ENCODE data around the gene PGP.

The PGP gene

DNA sequence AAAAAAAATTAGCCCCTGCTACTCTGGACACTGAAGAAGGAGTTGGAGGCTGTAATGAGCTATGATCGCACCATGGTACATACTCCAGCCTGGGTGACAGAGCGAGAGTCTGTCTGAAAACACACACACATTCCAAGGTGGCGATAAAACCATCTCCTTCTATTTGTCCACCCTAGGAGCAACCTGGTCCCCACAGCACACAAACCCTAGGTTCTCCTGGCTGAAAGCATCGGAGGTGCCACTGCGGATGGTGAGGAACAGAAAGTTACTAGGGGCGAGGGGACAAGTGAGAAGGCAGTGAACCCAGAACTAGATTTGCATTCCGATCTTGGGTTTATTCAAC lies 38.1 kb upstream of the PGP start:
- TF ChIP-seq CTCF (IDR thresholded peaks at IDR 0.05; ENCODE audit: insufficient read depth, low read length, poor library complexity, severe bottlenecking), result no peak
- TF ChIP-seq EZH2phosphoT487 (conservative IDR thresholded peaks at IDR 0.05; ENCODE audit: low read length), result no peak
- no peak overlapping the region for H3K4me3 ChIP-seq (ENCODE audit: insufficient read depth, low read length, poor library complexity, severe bottlenecking)
- no peaks in the 10 kb centered on the region for H3K9me2 ChIP-seq (replicated peaks; ENCODE audit: insufficient read depth, low read length)
- no peak overlapping the region for H3K9ac ChIP-seq (ENCODE audit: low read length)
- no peak overlapping the region for H2AFZ ChIP-seq (ENCODE audit: low read depth, low read length, severe bottlenecking)
- H3K9me3 ChIP-seq (ENCODE audit: insufficient read depth, low read length), result no peaks in the 10 kb centered on the region
- H4K20me1 ChIP-seq (ENCODE audit: low read depth, low read length), result 0 out of 2 replicates have a peak, but pooled peaks cover 4% of the 10 kb centered on the region
- peaks cover 34% of the 10 kb centered on the region for H3F3A ChIP-seq (ENCODE audit: insufficient read depth)
- H3K27ac ChIP-seq (ENCODE audit: low read depth, low read length), result peak overlapping the region; percentile 40; the same call in 1 of the 2 replicates
- H3K36me3 ChIP-seq (ENCODE audit: low read length), result peaks cover 18% of the 10 kb centered on the region
- no peak overlapping the region for H3K4me2 ChIP-seq (ENCODE audit: low read depth, low read length, poor library complexity, severe bottlenecking)
- H3K79me2 ChIP-seq (ENCODE audit: insufficient read depth, low read length), result peaks cover 28% of the 10 kb centered on the region
- no peaks in the 10 kb centered on the region for H3K27me3 ChIP-seq (ENCODE audit: low read length)

DNA sequence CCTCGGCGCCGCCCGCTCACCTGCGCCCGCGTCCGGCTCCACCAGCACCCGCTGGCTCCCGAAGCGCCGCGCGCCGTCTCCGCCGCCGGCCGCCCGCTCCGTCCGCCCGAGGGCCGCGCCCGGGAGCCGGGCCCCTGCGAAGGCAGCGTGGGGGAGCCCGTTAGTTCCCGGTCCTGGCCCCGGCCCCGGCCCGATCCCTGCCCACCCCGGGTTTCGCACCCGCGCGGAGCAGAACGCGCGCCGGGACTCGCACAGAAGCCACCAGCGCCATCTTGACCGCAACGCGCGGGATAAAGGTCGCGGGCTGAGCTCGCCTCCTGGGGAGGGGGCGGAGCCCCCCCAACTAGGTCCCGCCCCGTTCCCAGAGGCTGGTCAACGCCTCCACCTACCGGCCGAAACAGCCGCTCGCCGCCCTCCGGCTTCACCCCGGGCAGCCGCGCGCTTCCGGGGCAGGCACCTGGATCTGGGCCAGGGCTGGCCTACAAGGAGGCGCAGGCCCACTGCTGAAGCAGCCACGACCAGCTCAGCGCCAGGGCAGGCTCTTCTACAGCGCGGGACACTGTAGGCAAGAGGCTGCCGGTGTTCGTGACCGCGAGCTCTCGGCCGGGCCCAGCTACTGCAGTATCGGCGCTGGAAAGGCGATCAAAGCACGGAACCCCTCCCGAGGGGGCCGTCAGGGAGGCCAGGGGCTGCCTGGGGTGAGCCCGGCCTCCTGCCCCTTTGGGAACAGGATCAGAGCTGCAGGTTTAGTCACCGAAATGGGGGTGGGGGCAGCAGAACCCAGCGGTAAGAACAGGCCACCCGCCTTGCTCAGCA lies 36.9 kb upstream of the PGP start, which contains the start of gene ECI1:
Gene ECI1, minus strand, starts transcription at position 292 of the 816 bp plus-strand sequence. Its CDS starts 21 bp downstream, at position 271.
- Histone ChIP-seq H3K27me3 (ENCODE audit: low read length) (no peaks in the 10 kb centered on the region), H3F3A (ENCODE audit: insufficient read depth) (peaks cover 34% of the 10 kb centered on the region), H3K4me3 (ENCODE audit: insufficient read depth, low read length, poor library complexity, severe bottlenecking) (peak within 1 kb of the TSS; percentile 78), H4K20me1 (ENCODE audit: low read depth, low read length) (no peaks in the 10 kb centered on the region), H3K9me2 (replicated peaks; ENCODE audit: insufficient read depth, low read length) (no peaks in the 10 kb centered on the region), H2AFZ (ENCODE audit: low read depth, low read length, severe bottlenecking) (no peak within 1 kb of the TSS), H3K36me3 (ENCODE audit: low read length) (peaks cover 7% of the 10 kb centered on the region; the same call in 1 of the 2 replicates), H3K4me2 (ENCODE audit: low read depth, low read length, poor library complexity, severe bottlenecking) (peak within 1 kb of the TSS; percentile 93), H3K9me3 (ENCODE audit: insufficient read depth, low read length) (no peaks in the 10 kb centered on the region), H3K9ac (ENCODE audit: low read length) (peak within 1 kb of the TSS; percentile 78), H3K79me2 (ENCODE audit: insufficient read depth, low read length) (peaks cover 20% of the 10 kb centered on the region), H3K27ac (ENCODE audit: low read depth, low read length) (peak within 1 kb of the TSS; percentile 82)
- no peak for TF ChIP-seq CTCF (IDR thresholded peaks at IDR 0.05; ENCODE audit: insufficient read depth, low read length, poor library complexity, severe bottlenecking)
- no peak for TF ChIP-seq EZH2phosphoT487 (conservative IDR thresholded peaks at IDR 0.05; ENCODE audit: low read length)

- peak overlapping the region; percentile 78 for H3K4me3 ChIP-seq (ENCODE audit: insufficient read depth, low read length, poor library complexity, severe bottlenecking)
- H3K27ac ChIP-seq (ENCODE audit: low read depth, low read length), result peak overlapping the region; percentile 82
- peaks cover 18% of the 10 kb centered on the region; the same call in 1 of the 2 replicates for H3K79me2 ChIP-seq (ENCODE audit: insufficient read depth, low read length)
- H3K9me2 ChIP-seq (replicated peaks; ENCODE audit: insufficient read depth, low read length), result no peaks in the 10 kb centered on the region
- H3F3A ChIP-seq (ENCODE audit: insufficient read depth), result peaks cover 34% of the 10 kb centered on the region
- TF ChIP-seq CTCF (IDR thresholded peaks at IDR 0.05; ENCODE audit: insufficient read depth, low read length, poor library complexity, severe bottlenecking) (no peak), EZH2phosphoT487 (conservative IDR thresholded peaks at IDR 0.05; ENCODE audit: low read length) (no peak)
- 0 out of 2 replicates have a peak, but pooled peaks cover 5% of the 10 kb centered on the region for H3K36me3 ChIP-seq (ENCODE audit: low read length)
- H3K27me3 ChIP-seq (ENCODE audit: low read length), result no peaks in the 10 kb centered on the region
- no peaks in the 10 kb centered on the region for H3K9me3 ChIP-seq (ENCODE audit: insufficient read depth, low read length)
- H2AFZ ChIP-seq (ENCODE audit: low read depth, low read length, severe bottlenecking), result no peak overlapping the region
- H3K4me2 ChIP-seq (ENCODE audit: low read depth, low read length, poor library complexity, severe bottlenecking), result peak overlapping the region; percentile 93
- H4K20me1 ChIP-seq (ENCODE audit: low read depth, low read length), result no peaks in the 10 kb centered on the region
- H3K9ac ChIP-seq (ENCODE audit: low read length), result peak overlapping the region; percentile 78
These were observed 36.1 kb upstream of the PGP start for GRCh38 chr16:2250652-2251295.
